GDM1 (cell line): Measurements from ENCODE around the gene ZNF486.
"Not testable (repeated sequence)": the region's sequence is repeated elsewhere in the genome, so short reads cannot be mapped to it uniquely, and the experiment has no call there.

Source experiments
- DNase-seq: peaks from one replicate; lab custom pipeline; 2025; lab: John Stamatoyannopoulos, UW

The ZNF486 gene

GRCh38 chr19:20167020-20167644 lies at the start of gene ZNF486:
Gene ZNF486 (plus strand): TSS chr19:20167214. CDS start chr19:20167331, 117 bp downstream.
- no peak for DNase-seq

GRCh38 chr19:20118064-20118839 lies 48.8 kb upstream of the ZNF486 start:
- not testable (repeated sequence) for DNase-seq

DNA sequence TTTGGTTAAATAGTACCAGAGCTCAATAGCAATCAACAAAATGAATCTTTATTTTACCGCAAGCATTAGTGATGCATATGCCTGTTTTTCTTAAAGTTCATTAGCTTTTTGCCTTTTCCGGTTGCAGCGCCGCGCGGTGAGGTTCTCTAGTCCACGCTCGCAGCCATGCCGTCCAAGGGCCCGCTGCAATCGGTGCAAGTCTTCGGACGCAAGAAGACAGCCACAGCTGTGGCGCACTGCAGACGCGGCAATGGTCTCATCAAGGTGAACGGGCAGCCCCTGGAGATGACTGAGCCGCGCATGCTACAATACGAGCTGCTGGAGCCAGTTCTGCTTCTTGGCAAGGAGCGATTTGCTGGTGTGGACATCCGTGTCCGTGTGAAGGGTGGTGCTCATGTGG lies 42.1 kb upstream of the ZNF486 start:
- no peak for DNase-seq

DNA sequence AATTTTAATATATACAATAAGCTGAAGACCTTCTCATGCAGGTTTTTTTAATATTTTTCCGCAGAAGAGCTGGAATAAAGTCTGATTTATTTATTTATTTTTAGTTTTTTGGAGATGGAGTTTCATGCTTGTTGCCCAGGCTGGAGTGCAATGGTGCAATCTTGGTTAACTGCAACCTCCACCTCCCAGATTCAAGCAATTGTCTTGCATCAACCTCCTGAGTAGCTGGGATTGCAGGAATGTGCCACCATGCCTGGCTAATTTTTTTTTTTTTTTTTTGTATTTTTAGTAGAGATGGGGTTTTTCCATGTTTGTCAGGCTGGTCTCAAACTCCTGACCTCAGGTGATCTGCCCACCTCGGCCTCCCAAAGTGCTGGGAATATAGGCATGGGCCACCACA lies 34.1 kb upstream of the ZNF486 start:
- not testable (repeated sequence) for DNase-seq

- DNase-seq: not testable (repeated sequence)
Observed at GRCh38 chr19:20137714-20138113, 29.3 kb upstream of the ZNF486 start.

GRCh38 chr19:20151617-20152145 lies 15.3 kb upstream of the ZNF486 start:
- no peak for DNase-seq

DNA sequence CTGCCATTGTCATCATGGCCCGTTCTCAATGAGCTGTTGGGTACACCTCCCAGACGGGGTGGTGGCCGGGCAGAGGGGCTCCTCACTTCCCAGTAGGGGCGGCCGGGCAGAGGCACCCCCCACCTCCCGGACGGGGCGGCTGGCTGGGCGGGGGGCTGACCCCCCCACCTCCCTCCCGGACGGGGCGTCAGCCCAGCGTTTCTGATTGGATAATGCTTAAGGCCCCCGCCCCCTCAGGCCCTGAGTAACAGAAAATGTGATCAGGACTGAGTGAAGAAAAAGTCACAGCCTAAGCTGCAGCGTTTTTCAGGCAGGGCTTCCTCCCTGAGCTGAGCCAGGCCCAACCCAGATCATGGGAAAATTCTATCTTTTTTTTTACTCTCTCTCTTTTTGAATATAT lies 14.5 kb upstream of the ZNF486 start:
- not testable (repeated sequence) for DNase-seq

DNA sequence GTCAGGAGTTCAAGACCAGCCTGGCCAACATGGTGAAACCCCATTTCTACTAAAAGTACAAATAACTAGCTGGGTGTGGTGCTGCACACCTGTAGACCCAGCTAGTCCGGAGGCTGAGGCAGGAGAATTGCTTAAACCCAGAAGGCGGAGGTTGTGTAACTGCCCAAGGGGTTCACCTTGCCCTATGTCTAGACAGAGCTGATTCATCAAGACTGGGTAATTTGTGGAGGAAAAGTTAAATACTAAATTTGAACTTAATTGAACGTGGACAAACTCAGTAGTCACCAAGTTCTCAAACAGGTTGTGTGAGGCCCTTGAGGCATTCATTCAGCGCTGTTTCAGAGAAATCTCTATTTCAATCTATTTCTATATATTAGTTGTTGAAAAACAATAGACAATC lies 13.7 kb upstream of the ZNF486 start:
- DNase-seq: no peak

GRCh38 chr19:20154636-20155035 lies 12.4 kb upstream of the ZNF486 start:
- DNase-seq: no peak

DNA sequence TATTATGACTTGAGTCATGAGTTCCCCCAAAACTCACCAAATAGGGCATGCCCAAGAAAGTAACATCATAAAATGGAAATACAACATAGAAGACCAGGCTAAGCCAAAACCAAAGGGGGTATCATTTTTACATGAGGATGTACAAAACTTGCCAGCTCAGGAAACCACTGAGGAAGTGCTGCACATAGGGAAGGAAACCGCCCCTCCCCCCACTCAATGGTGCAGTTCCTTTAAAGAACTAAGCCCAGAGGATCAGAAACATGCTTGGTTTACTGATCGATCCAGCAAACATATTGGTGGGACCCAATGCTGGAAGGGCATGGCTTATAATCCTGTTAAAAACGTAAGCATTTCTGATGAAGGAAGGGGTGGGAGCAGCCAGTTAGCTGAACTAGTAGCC lies 4.2 kb upstream of the ZNF486 start:
- DNase-seq: peak; percentile 69

GRCh38 chr19:20164456-20164855 lies 2.6 kb upstream of the ZNF486 start:
- DNase-seq: no peak

DNA sequence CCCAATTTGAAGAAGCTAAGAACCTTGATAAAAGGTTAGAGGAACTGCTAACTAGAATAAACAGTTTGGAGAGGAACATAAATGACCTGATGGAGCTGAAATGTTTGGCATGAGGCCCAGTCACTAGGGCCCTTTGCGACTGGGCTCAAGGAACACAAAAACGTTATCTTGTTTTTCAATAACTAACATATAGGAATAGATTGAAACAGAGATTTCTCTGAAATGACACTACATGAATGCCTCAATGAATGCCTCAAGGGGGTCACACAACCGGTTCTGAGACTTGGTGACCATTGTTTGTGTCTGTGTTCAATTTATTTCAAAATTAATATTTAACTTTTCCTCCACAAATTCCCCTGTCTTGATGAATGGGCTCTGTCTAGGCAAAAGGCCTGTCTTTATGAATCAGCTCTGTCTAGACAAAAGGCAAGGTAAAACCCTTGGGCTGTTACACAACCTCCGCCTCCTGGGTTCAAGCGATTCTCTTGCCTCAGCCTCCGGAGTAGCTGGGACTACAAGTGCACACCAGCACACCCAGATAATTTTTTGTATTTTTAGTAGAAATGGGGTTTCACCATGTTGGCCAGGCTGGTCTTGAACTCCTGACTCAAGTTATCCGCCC lies 932 bp upstream of the ZNF486 start:
- DNase-seq: no peak

DNA sequence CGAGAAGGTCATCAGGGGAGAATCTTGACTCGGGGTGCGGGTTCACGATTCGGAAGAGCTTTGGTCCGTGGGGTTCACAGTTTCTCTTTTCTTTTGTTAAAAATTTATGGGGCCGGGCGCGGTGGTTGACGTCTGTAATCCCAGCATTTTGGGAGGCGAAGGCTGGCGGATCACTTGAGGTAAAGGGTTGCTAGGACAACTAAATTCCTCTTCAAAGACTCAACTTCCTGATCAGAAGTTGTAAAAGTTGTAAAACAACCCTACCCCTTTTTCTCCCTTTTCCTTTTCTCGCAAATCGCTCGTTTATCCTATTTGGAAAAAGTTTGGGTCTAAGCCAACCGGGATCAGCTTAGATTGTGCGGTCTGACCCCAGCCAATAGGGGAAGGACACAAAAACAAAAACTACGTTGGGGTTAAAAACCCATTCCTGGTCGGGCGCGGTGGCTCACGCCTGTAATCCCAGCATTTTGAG lies 673 bp downstream of the ZNF486 start:
- DNase-seq: no peak

GRCh38 chr19:20171285-20171684 lies 4.3 kb downstream of the ZNF486 start:
- DNase-seq: no peak

- not testable (repeated sequence) for DNase-seq
Observed at GRCh38 chr19:20175848-20176247, 8.8 kb downstream of the ZNF486 start.

DNA sequence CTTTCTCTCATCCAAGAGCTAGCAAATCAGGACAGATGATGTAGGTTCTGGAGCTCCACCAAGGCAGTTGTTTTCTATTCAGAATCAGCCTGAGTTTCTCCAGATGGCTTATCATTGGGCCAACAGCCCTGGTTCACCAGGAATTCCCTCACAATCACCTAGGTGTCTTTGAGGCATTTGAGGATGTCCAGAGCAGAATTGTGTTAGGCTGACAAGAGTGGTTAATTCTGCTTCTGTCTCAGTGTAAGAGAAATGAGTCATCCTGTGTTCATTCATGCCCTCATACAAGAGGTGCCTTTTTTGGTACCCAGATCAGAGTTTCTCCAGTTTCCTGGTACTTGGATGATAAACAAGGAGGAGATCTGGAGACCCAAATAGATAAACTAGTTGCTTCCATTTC lies 12.9 kb downstream of the ZNF486 start:
- DNase-seq: not testable (repeated sequence)

GRCh38 chr19:20182222-20182785 lies 15.3 kb downstream of the ZNF486 start:
- no peak for DNase-seq

DNA sequence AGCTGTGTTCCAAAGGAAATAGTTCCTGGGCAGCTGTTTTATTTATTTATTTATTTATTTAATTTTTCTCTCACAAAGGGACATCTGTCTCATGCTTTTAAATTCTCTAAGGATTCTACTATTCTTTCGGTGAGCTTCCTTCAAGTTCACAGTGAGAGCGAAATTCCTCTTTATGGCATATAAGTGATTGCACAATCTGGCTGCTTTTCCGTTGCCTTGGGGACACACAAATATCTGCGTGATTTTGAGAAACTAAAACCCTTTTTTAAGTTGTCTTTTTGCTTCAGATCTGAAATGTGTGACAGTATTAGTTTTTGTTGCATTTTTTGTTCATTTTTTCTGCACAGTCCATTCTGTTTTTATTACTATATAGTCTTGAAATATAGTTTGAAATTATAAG lies 19.2 kb downstream of the ZNF486 start:
- no peak for DNase-seq

DNA sequence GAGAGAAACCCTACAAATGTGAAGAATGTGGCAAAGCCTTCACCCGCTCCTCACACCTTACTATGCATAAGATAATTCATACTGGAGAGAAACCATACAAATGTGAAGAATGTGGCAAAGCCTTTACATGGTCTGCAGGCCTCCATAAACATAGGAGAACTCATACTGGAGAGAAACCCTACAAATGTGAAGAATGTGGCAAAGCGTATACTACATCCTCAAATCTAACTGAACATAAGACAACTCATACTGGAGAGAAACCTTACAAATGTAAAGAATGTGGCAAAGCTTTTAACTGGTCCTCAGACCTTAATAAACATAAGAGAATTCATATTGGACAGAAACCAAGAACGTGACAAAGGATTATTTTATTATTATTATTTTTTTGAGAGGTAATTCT lies 30.7 kb downstream of the ZNF486 start:
- DNase-seq: no peak

- DNase-seq: no peak
Observed at GRCh38 chr19:20209051-20209450, 42.0 kb downstream of the ZNF486 start.

- DNase-seq: not testable (repeated sequence)
Observed at GRCh38 chr19:20214366-20214765, 47.4 kb downstream of the ZNF486 start.

DNA sequence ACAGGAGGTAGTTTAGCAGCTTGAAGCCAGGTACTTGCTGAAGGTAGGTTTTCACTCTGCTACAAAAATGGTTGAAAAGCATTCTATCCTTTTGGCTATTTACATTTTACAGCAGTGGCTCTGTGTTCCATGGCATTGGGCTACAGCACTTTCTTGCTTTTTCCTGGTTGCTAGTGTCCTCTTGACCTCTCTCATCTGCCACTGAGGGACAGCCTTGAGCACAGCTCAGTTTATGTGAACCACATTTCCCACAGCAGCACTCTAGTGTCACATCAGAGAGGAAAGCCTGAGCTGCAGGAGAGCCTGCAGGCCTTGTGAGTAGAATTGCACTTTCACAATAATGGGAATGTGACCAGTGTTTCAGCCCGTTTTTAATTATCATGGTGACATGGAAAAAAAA lies 54.6 kb downstream of the ZNF486 start:
- DNase-seq: not testable (repeated sequence)
